ENCODE data around the gene MYO7B. TPM values are rescaled to one million over a fixed set of nuclear protein-coding genes. Genes with fewer than 3 reads are reported as not detected.
A peak's percentile ranks its signal among the peaks of the same experiment; 100 is the strongest.

Gene MYO7B
- total and polyA plus RNA-seq, 9 of the 15 experiments (the other 6 are each of a cell fraction or from before 2014, with no cell fraction given), result 0.08 TPM; not detected in 8

DNA sequence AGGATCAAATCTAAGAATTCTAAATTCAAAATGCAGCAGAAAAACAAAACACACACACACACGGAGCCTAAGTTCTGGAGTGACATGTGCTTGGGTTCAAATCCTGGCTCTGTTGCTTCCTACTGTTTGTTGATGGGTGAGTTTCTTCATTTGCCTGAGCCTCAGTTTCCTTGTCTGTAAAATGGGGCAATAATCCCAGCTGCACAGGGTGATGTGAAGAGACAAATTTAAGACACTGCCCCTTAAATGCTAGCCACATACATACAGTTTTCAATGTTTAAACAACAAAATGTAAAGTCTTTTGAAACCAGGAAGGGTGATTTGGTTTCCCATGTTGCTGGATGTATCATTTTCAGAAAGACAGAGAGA, 109.5 kb downstream of the MYO7B start:
- H3K9ac ChIP-seq (ENCODE audit: insufficient read depth in 1 of 2, low read depth in 2 of 2, low read length in 2 of 2), result no peak overlapping the region
- intact Hi-C loops (cut with micrococcal nuclease) (loop anchor here (5.0 kb wide), 1 partner anchor 448 kb away; no protein-coding TSS in a partner anchor), in situ Hi-C loops (cut with MboI) (no loop called here)
- no peaks in the 10 kb centered on the region for H3K9me3 ChIP-seq (replicated peaks; ENCODE audit: control insufficient read depth, insufficient read depth, low read depth, low read length)
- no peak overlapping the region for H3K4me2 ChIP-seq (ENCODE audit: insufficient read depth, low read length)
- CTCF ChIA-PET (ENCODE audit: low intra/inter-chr PET ratio), result interaction anchor here (0.6 kb wide), 1 partner anchor 442 kb away, joined by 3 read pairs; no protein-coding TSS in a partner anchor
- FAIRE-seq, result no peak
- no peak overlapping the region for H2AFZ ChIP-seq (ENCODE audit: low read depth, low read length)
- WGBS (ENCODE audit: insufficient coverage, low coverage, missing lambda C conversion rate), result 0% methylated on average over 1 of the region's 1 CpG
- no peaks in the 10 kb centered on the region; the same call in 1 of the 2 replicates for H4K20me1 ChIP-seq (replicated peaks; ENCODE audit: control insufficient read depth, insufficient read depth, low read length)
- peaks cover 0 to 52% of the 10 kb centered on the region in 2 experiments; a peak in 2 of 5 replicates for H3K4me1 ChIP-seq (replicated peaks in 1 of 2; ENCODE audit: control insufficient read depth in 2 of 2, insufficient read depth in 2 of 2, low read length in 2 of 2)
- ATAC-seq, result no peak
- peaks cover 26 to 55% of the 10 kb centered on the region in 2 experiments for H3K27me3 ChIP-seq (ENCODE audit: control insufficient read depth in 2 of 2, insufficient read depth in 2 of 2, low read length in 2 of 2)
- no peak for DNase-seq (ENCODE audit: extremely low read depth in 1 of 4, low spot score in 3 of 4)
- H3K36me3 ChIP-seq (ENCODE audit: control insufficient read depth, insufficient read depth, low read length), result no peaks in the 10 kb centered on the region
- TF ChIP-seq ETV6 (IDR thresholded peaks at IDR 0.05; ENCODE audit: borderline replicate concordance in 1 of 2, low read depth in 2 of 2, low read length in 1 of 2) (no peak), ETV6 (CRISPR knock-in tag; IDR thresholded peaks at IDR 0.05; ENCODE audit: borderline replicate concordance) (no peak), BCOR (IDR thresholded peaks at IDR 0.05) (peak; percentile 87)
- no TSS peak for BruUV-seq (replicated peaks)
- no peak overlapping the region for H3K27ac ChIP-seq (ENCODE audit: extremely low read depth, low read depth, low read length)
- POLR2A ChIA-PET, result interaction anchor here (1.2 kb wide), 1 partner anchor 20 kb away, joined by 3 read pairs; no protein-coding TSS in a partner anchor
- H3K9me1 ChIP-seq (ENCODE audit: control insufficient read depth, insufficient read depth, low read length), result no peaks in the 10 kb centered on the region
- H3K79me2 ChIP-seq (ENCODE audit: control insufficient read depth, insufficient read depth, low read length), result no peaks in the 10 kb centered on the region
- H3K4me3 ChIP-seq, result no peak overlapping the region

DNA sequence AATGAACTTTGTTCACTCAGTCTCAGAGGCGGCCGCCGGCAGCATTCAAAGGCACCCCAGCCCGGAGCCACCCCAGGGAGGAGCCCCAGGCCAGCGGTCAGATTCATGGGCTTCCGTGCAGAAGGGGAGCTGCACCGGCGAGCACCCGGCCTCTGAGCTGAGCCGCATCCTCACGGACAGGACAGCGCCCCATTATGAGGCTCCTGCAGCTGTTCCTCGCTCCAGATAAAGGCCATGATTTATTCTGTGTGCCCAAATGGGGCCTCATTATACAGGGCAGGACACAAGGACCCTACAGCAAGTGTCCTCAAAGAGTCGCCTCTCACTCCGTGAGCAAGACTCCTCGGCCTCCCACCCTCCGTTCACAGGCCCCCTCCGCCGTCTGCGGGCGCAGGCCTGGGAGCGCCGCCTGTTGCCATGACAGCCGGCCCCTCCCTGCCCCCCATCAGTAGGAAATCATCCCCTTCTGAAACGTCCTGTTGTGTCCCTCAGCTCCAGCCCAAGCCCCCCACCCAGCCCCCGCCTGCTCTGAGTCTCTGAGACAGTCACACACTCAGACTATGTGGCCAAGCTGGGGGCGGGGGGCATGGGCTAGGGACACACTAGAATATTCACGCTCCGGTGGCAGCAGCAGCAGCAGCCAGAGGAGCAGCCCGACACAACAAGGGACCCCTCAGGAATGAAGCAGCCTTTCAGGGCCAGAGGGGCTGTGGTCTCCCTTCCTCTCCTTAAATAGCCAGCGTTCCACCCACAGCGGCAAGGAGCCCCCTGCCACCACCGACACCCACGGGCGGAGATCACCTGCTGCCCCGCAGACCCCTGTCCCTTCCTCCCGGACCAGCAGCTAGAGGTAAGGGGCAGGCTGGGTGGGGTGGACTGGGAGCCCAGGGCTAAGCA, 110.2 kb downstream of the MYO7B start, which contains the start of gene GPR17:
Gene GPR17, plus strand, starts transcription at position 759 of the 897 bp plus-strand sequence. CDS start 4,583 bp downstream, outside the sequence.
- Histone ChIP-seq H3K79me2 (ENCODE audit: control insufficient read depth, insufficient read depth, low read length) (no peaks in the 10 kb centered on the region), H3K27me3 (ENCODE audit: control insufficient read depth in 2 of 2, insufficient read depth in 2 of 2, low read length in 2 of 2) (peaks cover 29 to 62% of the 10 kb centered on the region in 2 experiments), H3K9me1 (ENCODE audit: control insufficient read depth, insufficient read depth, low read length) (no peaks in the 10 kb centered on the region), H3K27ac (ENCODE audit: extremely low read depth, low read depth, low read length) (no peak within 1 kb of the TSS), H3K9me3 (replicated peaks; ENCODE audit: control insufficient read depth, insufficient read depth, low read depth, low read length) (no peaks in the 10 kb centered on the region), H4K20me1 (replicated peaks; ENCODE audit: control insufficient read depth, insufficient read depth, low read length) (no peaks in the 10 kb centered on the region; the same call in 1 of the 2 replicates), H3K9ac (ENCODE audit: insufficient read depth in 1 of 2, low read depth in 2 of 2, low read length in 2 of 2) (peak within 1 kb of the TSS in 1 of 2 experiments; percentile 64; a peak in 2 of 4 replicates), H3K4me2 (ENCODE audit: insufficient read depth, low read length) (no peak within 1 kb of the TSS), H3K4me1 (replicated peaks in 1 of 2; ENCODE audit: control insufficient read depth in 2 of 2, insufficient read depth in 2 of 2, low read length in 2 of 2) (peaks cover 0 to 46% of the 10 kb centered on the region in 2 experiments; a peak in 2 of 5 replicates), H2AFZ (ENCODE audit: low read depth, low read length) (no peak within 1 kb of the TSS), H3K36me3 (ENCODE audit: control insufficient read depth, insufficient read depth, low read length) (no peaks in the 10 kb centered on the region), H3K4me3 (no peak within 1 kb of the TSS)
- DNase-seq (ENCODE audit: extremely low read depth in 1 of 4, low spot score in 3 of 4) (no peak), ATAC-seq (no peak), FAIRE-seq (no peak)
- WGBS (ENCODE audit: insufficient coverage, low coverage, missing lambda C conversion rate), result 7% methylated on average over 36 of the region's 37 CpGs
- TF ChIP-seq HDAC3 (IDR thresholded peaks at IDR 0.05; ENCODE audit: borderline replicate concordance, partially characterized antibody), result no peak
- no peak for TF ChIP-seq GTF2A2 (tag; IDR thresholded peaks at IDR 0.05)
- TF ChIP-seq, protein P1, sequence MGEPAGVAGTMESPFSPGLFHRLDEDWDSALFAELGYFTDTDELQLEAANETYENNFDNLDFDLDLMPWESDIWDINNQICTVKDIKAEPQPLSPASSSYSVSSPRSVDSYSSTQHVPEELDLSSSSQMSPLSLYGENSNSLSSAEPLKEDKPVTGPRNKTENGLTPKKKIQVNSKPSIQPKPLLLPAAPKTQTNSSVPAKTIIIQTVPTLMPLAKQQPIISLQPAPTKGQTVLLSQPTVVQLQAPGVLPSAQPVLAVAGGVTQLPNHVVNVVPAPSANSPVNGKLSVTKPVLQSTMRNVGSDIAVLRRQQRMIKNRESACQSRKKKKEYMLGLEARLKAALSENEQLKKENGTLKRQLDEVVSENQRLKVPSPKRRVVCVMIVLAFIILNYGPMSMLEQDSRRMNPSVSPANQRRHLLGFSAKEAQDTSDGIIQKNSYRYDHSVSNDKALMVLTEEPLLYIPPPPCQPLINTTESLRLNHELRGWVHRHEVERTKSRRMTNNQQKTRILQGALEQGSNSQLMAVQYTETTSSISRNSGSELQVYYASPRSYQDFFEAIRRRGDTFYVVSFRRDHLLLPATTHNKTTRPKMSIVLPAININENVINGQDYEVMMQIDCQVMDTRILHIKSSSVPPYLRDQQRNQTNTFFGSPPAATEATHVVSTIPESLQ (CRISPR knock-in tag; IDR thresholded peaks at IDR 0.05), result no peak
- CTCF ChIA-PET (ENCODE audit: low intra/inter-chr PET ratio), result no interaction called here
- intact Hi-C loops (cut with micrococcal nuclease), result loop anchor here (5.0 kb wide), 1 partner anchor 448 kb away; no protein-coding TSS in a partner anchor
- POLR2A ChIA-PET, result interaction anchor here (1.2 kb wide), 1 partner anchor 21 kb away, joined by 3 read pairs; no protein-coding TSS in a partner anchor
- in situ Hi-C loops (cut with MboI), result no loop called here
- BruUV-seq (replicated peaks), result no TSS peak

Measured in K562 (cell line).